Measurements from ENCODE around the gene NAA10. TPM values are rescaled to one million over a fixed set of nuclear protein-coding genes. Genes with fewer than 3 reads are reported as not detected.

Gene NAA10
- 92.2 and 95.5 TPM in 2 replicates for polyA plus RNA-seq (2013)

DNA sequence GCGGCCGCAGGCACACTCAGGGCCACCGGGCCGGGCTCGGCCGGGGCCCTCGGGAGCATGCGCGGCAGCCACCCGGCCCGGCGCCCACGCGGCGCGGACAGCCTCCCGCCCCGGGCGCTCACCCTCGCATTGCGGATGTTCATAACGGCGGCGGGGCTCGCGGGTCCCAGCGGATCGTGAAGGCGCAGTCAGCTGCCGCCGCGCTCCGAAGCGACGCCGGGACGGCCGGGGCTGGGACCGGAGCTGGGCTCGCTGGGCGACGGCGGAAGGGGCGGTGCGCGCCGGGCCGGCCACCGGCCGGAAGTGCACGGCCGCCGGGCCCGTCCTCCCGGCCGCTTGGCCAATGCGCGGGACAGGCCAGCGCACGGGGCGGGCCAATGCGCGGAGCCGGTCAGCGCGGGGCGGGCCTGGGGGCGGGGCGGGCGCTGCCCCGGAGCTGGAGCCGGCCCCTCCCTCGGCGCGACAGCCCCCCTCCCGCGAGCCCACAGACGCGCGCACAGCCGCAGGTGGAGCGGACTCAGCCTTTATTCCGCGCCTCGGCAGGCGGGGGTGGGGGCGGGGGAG lies at the start of gene NAA10:
Gene NAA10, minus strand, starts transcription at position 276 of the 564 bp plus-strand sequence. Its CDS starts 133 bp downstream, at position 143.
- H4K12ac ChIP-seq (ENCODE audit: low read depth, low read length), result peak within 1 kb of the TSS; percentile 77
- H4K91ac ChIP-seq (ENCODE audit: low read depth, low read length), result peak within 1 kb of the TSS; percentile 52
- peak within 1 kb of the TSS; percentile 94 for H3K9ac ChIP-seq (ENCODE audit: low read length)
- H3K4me3 ChIP-seq (ENCODE audit: low read depth, low read length), result peak within 1 kb of the TSS; percentile 89
- H2AK5ac ChIP-seq (ENCODE audit: low read length), result peak within 1 kb of the TSS; percentile 86
- peak within 1 kb of the TSS; percentile 90 for H3K18ac ChIP-seq (ENCODE audit: low read length)
- H3K79me2 ChIP-seq (ENCODE audit: control insufficient read depth, insufficient read depth, low read length, poor library complexity), result peaks cover 10% of the 10 kb centered on the region
- peak within 1 kb of the TSS; percentile 17 for H2BK120ac ChIP-seq (ENCODE audit: insufficient read depth, low read length, poor library complexity)
- peak within 1 kb of the TSS; percentile 83 for H3K4me2 ChIP-seq (ENCODE audit: low read length)
- no peaks in the 10 kb centered on the region for H3K27me3 ChIP-seq (ENCODE audit: insufficient read depth, low read length)
- peak within 1 kb of the TSS; percentile 95 for H3K14ac ChIP-seq (ENCODE audit: low read length)
- H3K4ac ChIP-seq (ENCODE audit: low read depth, low read length), result peak within 1 kb of the TSS; percentile 96
- DNase-seq, result peak; percentile 64 to 87
- peak within 1 kb of the TSS; percentile 52 for H2BK5ac ChIP-seq (ENCODE audit: low read depth, low read length, poor library complexity)
- H3K27ac ChIP-seq (ENCODE audit: low read depth, low read length), result peak within 1 kb of the TSS; percentile 58
- peak within 1 kb of the TSS; percentile 87 for H4K8ac ChIP-seq (ENCODE audit: low read depth, low read length)
- no peaks in the 10 kb centered on the region for H3K9me3 ChIP-seq (ENCODE audit: insufficient read depth, low read depth, low read length)
- peak within 1 kb of the TSS; percentile 78 for H2AFZ ChIP-seq (ENCODE audit: insufficient read depth, low read length, poor library complexity)
- H2BK12ac ChIP-seq (ENCODE audit: low read length), result no peak within 1 kb of the TSS
- peaks cover 29 to 30% of the 10 kb centered on the region in 2 experiments for H3K36me3 ChIP-seq (ENCODE audit: control insufficient read depth in 1 of 2, insufficient read depth in 2 of 2, low read length in 2 of 2)
- no peak within 1 kb of the TSS for H3K23ac ChIP-seq (ENCODE audit: low read length)
- H3K79me1 ChIP-seq (ENCODE audit: low read length), result peaks cover 5% of the 10 kb centered on the region
- peaks cover 6 to 7% of the 10 kb centered on the region in 2 experiments for H3K4me1 ChIP-seq (ENCODE audit: control insufficient read depth in 1 of 2, insufficient read depth in 2 of 2, low read length in 2 of 2)
- WGBS (ENCODE audit: extremely low coverage, insufficient coverage, insufficient read length), result no CpG with 5 or more reads among the region's 87 CpGs

DNA sequence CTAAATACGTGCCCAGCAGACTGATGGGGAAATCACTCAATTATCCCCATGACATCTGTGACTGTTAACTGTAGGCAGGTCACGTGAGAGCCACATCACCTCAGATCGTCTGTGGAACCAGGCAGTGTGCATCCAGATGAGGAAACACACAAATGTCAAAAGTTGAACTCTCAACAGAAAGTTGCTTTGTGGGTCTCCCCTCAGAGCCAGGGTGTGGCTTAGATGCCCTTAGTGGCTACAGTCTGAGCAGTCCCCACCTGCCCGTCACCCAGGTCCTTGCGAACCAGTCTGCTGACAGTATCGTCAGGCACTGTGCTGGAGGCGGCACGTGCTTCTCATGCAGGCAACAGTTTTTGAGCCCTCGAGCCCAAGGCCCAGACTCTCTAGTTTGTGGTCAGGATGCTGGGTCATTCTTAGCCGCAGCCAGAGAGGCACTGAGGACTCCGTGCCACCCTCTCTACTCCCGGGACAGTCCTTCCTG lies 48.5 kb upstream of the NAA10 start:
- no peak overlapping the region for H2BK5ac ChIP-seq (ENCODE audit: low read depth, low read length, poor library complexity)
- H3K4me3 ChIP-seq (ENCODE audit: low read depth, low read length), result no peak overlapping the region
- H2BK12ac ChIP-seq (ENCODE audit: low read length), result no peak overlapping the region
- no peak overlapping the region for H4K8ac ChIP-seq (ENCODE audit: low read depth, low read length)
- H3K4me1 ChIP-seq (ENCODE audit: control insufficient read depth in 1 of 2, insufficient read depth in 2 of 2, low read length in 2 of 2), result no peaks in the 10 kb centered on the region
- H3K27me3 ChIP-seq (ENCODE audit: insufficient read depth, low read length), result no peaks in the 10 kb centered on the region
- H3K14ac ChIP-seq (ENCODE audit: low read length), result no peak overlapping the region
- peak in 1 of 2 donors; percentile 20 for DNase-seq
- no peaks in the 10 kb centered on the region for H3K79me1 ChIP-seq (ENCODE audit: low read length)
- H3K79me2 ChIP-seq (ENCODE audit: control insufficient read depth, insufficient read depth, low read length, poor library complexity), result no peaks in the 10 kb centered on the region
- H2AFZ ChIP-seq (ENCODE audit: insufficient read depth, low read length, poor library complexity), result no peak overlapping the region
- no peak overlapping the region for H3K4me2 ChIP-seq (ENCODE audit: low read length)
- no peak overlapping the region for H3K23ac ChIP-seq (ENCODE audit: low read length)
- H4K12ac ChIP-seq (ENCODE audit: low read depth, low read length), result no peak overlapping the region
- peaks cover 2 to 5% of the 10 kb centered on the region in 2 experiments for H3K36me3 ChIP-seq (ENCODE audit: control insufficient read depth in 1 of 2, insufficient read depth in 2 of 2, low read length in 2 of 2)
- H3K9ac ChIP-seq (ENCODE audit: low read length), result no peak overlapping the region
- no CpG with 5 or more reads among the region's 12 CpGs for WGBS (ENCODE audit: extremely low coverage, insufficient coverage, insufficient read length)
- no peaks in the 10 kb centered on the region for H3K9me3 ChIP-seq (ENCODE audit: insufficient read depth, low read depth, low read length)
- H2AK5ac ChIP-seq (ENCODE audit: low read length), result no peak overlapping the region
- no peak overlapping the region for H3K27ac ChIP-seq (ENCODE audit: low read depth, low read length)
- no peak overlapping the region for H3K18ac ChIP-seq (ENCODE audit: low read length)
- no peak overlapping the region for H4K91ac ChIP-seq (ENCODE audit: low read depth, low read length)
- H2BK120ac ChIP-seq (ENCODE audit: insufficient read depth, low read length, poor library complexity), result no peak overlapping the region
- no peak overlapping the region for H3K4ac ChIP-seq (ENCODE audit: low read depth, low read length)

DNA sequence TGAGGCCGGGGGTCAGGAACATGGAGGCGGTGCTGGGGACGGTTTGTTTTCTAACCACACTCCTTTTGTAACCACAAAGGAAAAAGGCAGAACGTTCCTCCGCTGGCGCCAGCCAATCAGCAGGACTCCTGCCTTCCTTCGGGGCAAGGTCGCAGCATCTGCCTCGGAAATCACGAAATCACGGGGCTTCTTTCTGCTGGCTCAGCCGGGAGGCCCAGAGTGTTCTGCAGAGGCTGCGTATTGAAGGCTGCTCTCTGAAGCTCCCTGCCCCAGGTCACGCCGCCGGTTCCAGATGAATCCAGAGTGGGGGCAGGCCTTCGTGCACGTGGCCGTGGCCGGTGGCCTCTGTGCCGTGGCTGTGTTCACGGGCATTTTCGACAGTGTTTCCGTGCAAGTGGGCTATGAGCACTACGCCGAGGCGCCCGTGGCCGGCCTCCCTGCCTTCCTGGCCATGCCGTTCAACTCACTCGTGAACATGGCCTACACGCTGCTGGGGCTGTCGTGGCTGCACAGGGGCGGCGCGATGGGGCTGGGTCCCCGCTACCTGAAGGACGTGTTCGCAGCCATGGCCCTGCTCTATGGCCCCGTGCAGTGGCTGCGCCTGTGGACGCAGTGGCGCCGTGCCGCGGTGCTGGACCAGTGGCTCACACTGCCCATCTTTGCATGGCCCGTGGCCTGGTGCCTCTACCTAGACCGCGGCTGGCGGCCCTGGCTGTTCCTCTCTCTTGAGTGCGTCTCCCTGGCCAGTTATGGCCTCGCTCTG lies 47.1 kb upstream of the NAA10 start:
- H3K4me2 ChIP-seq (ENCODE audit: low read length), result no peak overlapping the region
- no peak overlapping the region for H2BK5ac ChIP-seq (ENCODE audit: low read depth, low read length, poor library complexity)
- H3K27me3 ChIP-seq (ENCODE audit: insufficient read depth, low read length), result no peaks in the 10 kb centered on the region
- H2AFZ ChIP-seq (ENCODE audit: insufficient read depth, low read length, poor library complexity), result no peak overlapping the region
- H3K4me1 ChIP-seq (ENCODE audit: control insufficient read depth in 1 of 2, insufficient read depth in 2 of 2, low read length in 2 of 2), result no peaks in the 10 kb centered on the region
- H3K18ac ChIP-seq (ENCODE audit: low read length), result no peak overlapping the region
- H3K79me2 ChIP-seq (ENCODE audit: control insufficient read depth, insufficient read depth, low read length, poor library complexity), result no peaks in the 10 kb centered on the region
- H3K23ac ChIP-seq (ENCODE audit: low read length), result no peak overlapping the region
- no peak overlapping the region for H4K8ac ChIP-seq (ENCODE audit: low read depth, low read length)
- no peak overlapping the region for H3K14ac ChIP-seq (ENCODE audit: low read length)
- WGBS (ENCODE audit: extremely low coverage, insufficient coverage, insufficient read length), result no CpG with 5 or more reads among the region's 52 CpGs
- H3K4ac ChIP-seq (ENCODE audit: low read depth, low read length), result no peak overlapping the region
- no peak overlapping the region for H2AK5ac ChIP-seq (ENCODE audit: low read length)
- no peaks in the 10 kb centered on the region for H3K79me1 ChIP-seq (ENCODE audit: low read length)
- no peak overlapping the region for H2BK120ac ChIP-seq (ENCODE audit: insufficient read depth, low read length, poor library complexity)
- no peak overlapping the region for H4K91ac ChIP-seq (ENCODE audit: low read depth, low read length)
- no peak overlapping the region for H3K4me3 ChIP-seq (ENCODE audit: low read depth, low read length)
- H3K27ac ChIP-seq (ENCODE audit: low read depth, low read length), result no peak overlapping the region
- peaks cover 2 to 5% of the 10 kb centered on the region in 2 experiments for H3K36me3 ChIP-seq (ENCODE audit: control insufficient read depth in 1 of 2, insufficient read depth in 2 of 2, low read length in 2 of 2)
- H3K9me3 ChIP-seq (ENCODE audit: insufficient read depth, low read depth, low read length), result no peaks in the 10 kb centered on the region
- no peak for DNase-seq
- no peak overlapping the region for H2BK12ac ChIP-seq (ENCODE audit: low read length)
- peak overlapping the region; percentile 47 for H4K12ac ChIP-seq (ENCODE audit: low read depth, low read length)
- no peak overlapping the region for H3K9ac ChIP-seq (ENCODE audit: low read length)

DNA sequence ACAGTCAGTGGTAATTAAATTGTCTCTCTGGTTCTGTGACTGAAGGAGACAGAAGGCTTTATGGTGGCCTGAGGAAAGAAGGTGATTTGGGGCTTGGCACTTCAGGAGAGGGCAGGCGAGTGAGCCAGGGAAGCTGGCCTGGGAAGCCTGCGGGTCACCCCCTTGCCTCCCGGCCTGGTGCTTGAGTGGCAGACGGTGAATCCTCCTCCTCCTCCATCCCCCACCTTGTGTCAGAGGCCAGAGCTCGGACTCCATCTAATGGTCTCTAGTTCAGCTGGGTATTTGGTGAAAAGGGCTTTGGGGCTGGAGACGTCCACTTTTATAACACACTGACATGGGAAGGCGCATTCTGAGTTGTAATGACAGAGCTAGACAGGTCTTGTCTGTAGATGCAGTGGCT lies 46.4 kb upstream of the NAA10 start:
- DNase-seq, result no peak
- Histone ChIP-seq H2AK5ac (ENCODE audit: low read length) (no peak overlapping the region), H3K4me1 (ENCODE audit: control insufficient read depth in 1 of 2, insufficient read depth in 2 of 2, low read length in 2 of 2) (no peaks in the 10 kb centered on the region), H2BK120ac (ENCODE audit: insufficient read depth, low read length, poor library complexity) (no peak overlapping the region), H3K9me3 (ENCODE audit: insufficient read depth, low read depth, low read length) (no peaks in the 10 kb centered on the region), H4K8ac (ENCODE audit: low read depth, low read length) (no peak overlapping the region), H3K4me2 (ENCODE audit: low read length) (no peak overlapping the region), H3K27me3 (ENCODE audit: insufficient read depth, low read length) (no peaks in the 10 kb centered on the region), H3K79me2 (ENCODE audit: control insufficient read depth, insufficient read depth, low read length, poor library complexity) (no peaks in the 10 kb centered on the region), H3K27ac (ENCODE audit: low read depth, low read length) (no peak overlapping the region), H4K12ac (ENCODE audit: low read depth, low read length) (no peak overlapping the region), H2BK5ac (ENCODE audit: low read depth, low read length, poor library complexity) (no peak overlapping the region), H3K4me3 (ENCODE audit: low read depth, low read length) (no peak overlapping the region), H3K4ac (ENCODE audit: low read depth, low read length) (no peak overlapping the region), H2AFZ (ENCODE audit: insufficient read depth, low read length, poor library complexity) (no peak overlapping the region), H3K79me1 (ENCODE audit: low read length) (no peaks in the 10 kb centered on the region), H2BK12ac (ENCODE audit: low read length) (no peak overlapping the region), H3K14ac (ENCODE audit: low read length) (no peak overlapping the region), H3K23ac (ENCODE audit: low read length) (no peak overlapping the region), H4K91ac (ENCODE audit: low read depth, low read length) (no peak overlapping the region), H3K9ac (ENCODE audit: low read length) (no peak overlapping the region), H3K18ac (ENCODE audit: low read length) (no peak overlapping the region), H3K36me3 (ENCODE audit: control insufficient read depth in 1 of 2, insufficient read depth in 2 of 2, low read length in 2 of 2) (peaks cover 2 to 5% of the 10 kb centered on the region in 2 experiments)
- no CpG with 5 or more reads among the region's 7 CpGs for WGBS (ENCODE audit: extremely low coverage, insufficient coverage, insufficient read length)
